IMR-90 (cell line): Measurements from ENCODE around the gene C1orf167. TPM values are rescaled to one million over a fixed set of nuclear protein-coding genes. Genes with fewer than 3 reads are reported as not detected.

Source experiments
- ATAC-seq: fragments of 200-7000 bp; cut with Tn5 transposase; 2 replicates; pipeline ENCODE4 v1.9.1; 2020; ENCODE audit warnings: low read depth, mild to moderate bottlenecking, moderate library complexity
- BruUV-seq: library from RNA; stranded (reverse); fragments of 400-500 nt; replicated peaks from 2 replicates; lab custom pipeline; 2021; lab: Mats Ljungman, UMichigan
- CTCF ChIA-PET: fragments of 300-600 bp; formaldehyde crosslinking; extraction: SDS; loops from one replicate; lab custom pipeline; 2021; ENCODE audit warnings: antibody characterized with exemption; lab: Yijun Ruan, JAX
- POLR2A ChIA-PET: fragments of 300-600 bp; sonication (Branson Sonifier 250); formaldehyde crosslinking; loops from one replicate; lab custom pipeline; 2022; ENCODE audit warnings: antibody characterized with exemption; ENCODE audit not compliant: unreplicated experiment; lab: Charles Lee
- DNase-seq: peaks from one replicate; pipeline ENCODE4 v3.0.0; 2013
- H2AFZ ChIP-seq: replicated peaks from 2 replicates; pipeline ENCODE3; 2013; ENCODE audit warnings: low read length, mild to moderate bottlenecking; ENCODE audit not compliant: poor library complexity
- H2AK5ac ChIP-seq: 2 replicates; pipeline ENCODE4 v1.6.1; 2013; ENCODE audit warnings: low read depth, low read length, inconsistent platforms
- H2AK9ac ChIP-seq: replicated peaks from 2 replicates; pipeline ENCODE3; 2013; ENCODE audit warnings: mild to moderate bottlenecking, low read depth, low read length, moderate library complexity; ENCODE audit not compliant: poor library complexity
- H2BK120ac ChIP-seq: 2 replicates; pipeline ENCODE4 v1.6.1; 2013; ENCODE audit warnings: low read depth, low read length, inconsistent platforms
- H2BK15ac ChIP-seq: 3 replicates; pipeline ENCODE4 v1.6.1; 2013; ENCODE audit warnings: low read depth, low read length, inconsistent platforms
- H2BK20ac ChIP-seq: 2 replicates; pipeline ENCODE4 v1.6.1; 2013; ENCODE audit warnings: low read depth, mild to moderate bottlenecking, inconsistent platforms, low read length, moderate library complexity
- H2BK5ac ChIP-seq: 2 replicates; pipeline ENCODE4 v1.6.1; 2013; ENCODE audit warnings: mild to moderate bottlenecking, low read depth, low read length, inconsistent platforms; ENCODE audit not compliant: poor library complexity, severe bottlenecking
- H3K14ac ChIP-seq: replicated peaks from 2 replicates; pipeline ENCODE4 v1.6.1; 2013; ENCODE audit warnings: low read depth, low read length, inconsistent platforms
- H3K18ac ChIP-seq: 2 replicates; pipeline ENCODE4 v1.6.1; 2013; ENCODE audit warnings: low read depth, low read length, control low read depth
- H3K23ac ChIP-seq: 2 replicates; pipeline ENCODE4 v1.6.1; 2013; ENCODE audit warnings: low read depth, low read length, inconsistent platforms
- H3K27ac ChIP-seq: 2 replicates; pipeline ENCODE4 v1.5.1; 2013; ENCODE audit warnings: mild to moderate bottlenecking, control low read depth, low read length; ENCODE audit not compliant: insufficient read depth
- H3K27me3 ChIP-seq: 2 replicates; pipeline ENCODE4 v1.6.1; 2013; ENCODE audit warnings: low read length; ENCODE audit not compliant: control insufficient read depth, insufficient read depth
- H3K36me3 ChIP-seq: 2 replicates; pipeline ENCODE4 v1.6.1; 2013; ENCODE audit warnings: low read length, mixed read lengths; ENCODE audit not compliant: control insufficient read depth, insufficient read depth
- H3K4ac ChIP-seq: 2 replicates; pipeline ENCODE4 v1.6.1; 2013; ENCODE audit warnings: low read depth, low read length, inconsistent platforms
- H3K4me1 ChIP-seq: 2 replicates; pipeline ENCODE4 v1.6.1; 2013; ENCODE audit warnings: low read length, mixed read lengths; ENCODE audit not compliant: control insufficient read depth, insufficient read depth
- H3K4me2 ChIP-seq: 2 replicates; pipeline ENCODE4 v1.6.1; 2013; ENCODE audit warnings: low read depth, mild to moderate bottlenecking, control low read depth, low read length, moderate library complexity
- H3K4me3 ChIP-seq: 2 replicates; pipeline ENCODE4 v1.5.1; 2013; ENCODE audit warnings: low read depth, mild to moderate bottlenecking, control low read depth, low read length, moderate library complexity; ENCODE audit not compliant: insufficient read depth
- H3K56ac ChIP-seq: 2 replicates; pipeline ENCODE4 v1.6.1; 2013; ENCODE audit warnings: low read length, inconsistent platforms; ENCODE audit not compliant: insufficient read depth; ENCODE audit errors: extremely low read depth
- H3K79me1 ChIP-seq, 2 experiments: 2 replicates each; pipeline ENCODE4 v1.6.1; 2013; ENCODE audit warnings: low read length in 2 of 2, inconsistent platforms in 1 of 2, low read depth in 1 of 2
- H3K9ac ChIP-seq: 2 replicates; pipeline ENCODE4 v1.6.1; 2013; ENCODE audit warnings: low read depth, low read length, control low read depth
- H3K9me1 ChIP-seq: 2 replicates; pipeline ENCODE4 v1.6.1; 2013; ENCODE audit warnings: low read length, inconsistent platforms; ENCODE audit not compliant: insufficient read depth
- H3K9me3 ChIP-seq: 2 replicates; pipeline ENCODE4 v1.6.1; 2013; ENCODE audit warnings: low read length; ENCODE audit not compliant: control insufficient read depth, insufficient read depth
- H4K20me1 ChIP-seq: 2 replicates; pipeline ENCODE4 v1.6.1; 2013; ENCODE audit warnings: low read length, inconsistent platforms; ENCODE audit not compliant: insufficient read depth
- H4K5ac ChIP-seq: 2 replicates; pipeline ENCODE4 v1.6.1; 2013; ENCODE audit warnings: mild to moderate bottlenecking, low read depth, low read length, control low read depth
- H4K8ac ChIP-seq, 2 experiments: 2 replicates each; pipeline ENCODE4 v1.6.1; 2013; ENCODE audit warnings: low read depth in 2 of 2, low read length in 2 of 2, control low read depth in 1 of 2, inconsistent platforms in 1 of 2
- H4K91ac ChIP-seq: 2 replicates; pipeline ENCODE4 v1.6.1; 2013; ENCODE audit warnings: low read depth, low read length, inconsistent platforms; ENCODE audit not compliant: insufficient read depth
- BHLHE40 ChIP-seq: fragments of 150-350 bp; IDR thresholded peaks from 2 replicates; pipeline ENCODE4 v1.6.1; 2016; ENCODE audit warnings: mild to moderate bottlenecking, low read depth, low read length
- CEBPB ChIP-seq: IDR thresholded peaks from 2 replicates; pipeline ENCODE4 v1.6.1; 2012; ENCODE audit warnings: low read depth, low read length, improper control_type of control experiment
- ELK1 ChIP-seq: fragments of 150-350 bp; IDR thresholded peaks from 2 replicates; pipeline ENCODE4 v1.6.1; 2016; ENCODE audit warnings: low read depth, mild to moderate bottlenecking, low read length, moderate library complexity, borderline replicate concordance
- FOS ChIP-seq: fragments of 150-350 bp; IDR thresholded peaks from 2 replicates; pipeline ENCODE4 v1.6.1; 2016; ENCODE audit warnings: low read depth, low read length
- MAFK ChIP-seq: IDR thresholded peaks from 2 replicates; pipeline ENCODE4 v1.6.1; 2012; ENCODE audit warnings: low read depth, low read length, improper control_type of control experiment
- MAZ ChIP-seq: IDR thresholded peaks from 2 replicates; pipeline ENCODE4 v1.6.1; 2012; ENCODE audit warnings: low read depth, mild to moderate bottlenecking, low read length, improper control_type of control experiment, moderate library complexity, borderline replicate concordance
- MXI1 ChIP-seq: IDR thresholded peaks from 2 replicates; pipeline ENCODE4 v1.6.1; 2012; ENCODE audit warnings: low read depth, mild to moderate bottlenecking, low read length, moderate library complexity, borderline replicate concordance
- NFE2L2 ChIP-seq: fragments of 150-350 bp; IDR thresholded peaks from 2 replicates; pipeline ENCODE4 v1.6.1; 2016; ENCODE audit warnings: low read depth, mild to moderate bottlenecking, low read length
- POLR2A ChIP-seq: IDR thresholded peaks from 2 replicates; pipeline ENCODE4 v1.6.1; 2012; ENCODE audit warnings: mild to moderate bottlenecking, low read depth, low read length
- RAD21 ChIP-seq: IDR thresholded peaks from 2 replicates; pipeline ENCODE4 v1.6.1; 2012; ENCODE audit warnings: low read length, improper control_type of control experiment
- RCOR1 ChIP-seq: IDR thresholded peaks from 2 replicates; pipeline ENCODE4 v1.6.1; 2012; ENCODE audit warnings: mild to moderate bottlenecking, low read length, improper control_type of control experiment; ENCODE audit not compliant: insufficient replicate concordance
- RFX5 ChIP-seq: IDR thresholded peaks from 2 replicates; pipeline ENCODE4 v1.8.0; 2012; ENCODE audit warnings: low read depth, mild to moderate bottlenecking, low read length, moderate library complexity
- SMC3 ChIP-seq: fragments of 150-350 bp; IDR thresholded peaks from 2 replicates; pipeline ENCODE4 v1.6.1; 2016; ENCODE audit warnings: low read depth, mild to moderate bottlenecking, antibody characterized with exemption, low read length, moderate library complexity
- USF2 ChIP-seq: fragments of 150-350 bp; IDR thresholded peaks from 2 replicates; pipeline ENCODE4 v1.6.1; 2017; ENCODE audit warnings: mild to moderate bottlenecking, antibody characterized with exemption, low read length, low read depth
- WGBS, 2 experiments: methylation state at CpG; one replicate each; pipeline versions ENCODE4 v1.1.5 to v1.1.7; 2013; ENCODE audit warnings: missing lambda C conversion rate in 2 of 2; ENCODE audit not compliant: insufficient read length in 1 of 2; ENCODE audit errors: extremely low coverage in 2 of 2; 5-methylcytosine and 5-hydroxymethylcytosine counted together
- dilution Hi-C: fragments of 300-500 bp; cut with HindIII; formaldehyde crosslinking; loops from one replicate; pipeline ENCODE4 v1.14.3; 2018; ENCODE audit warnings: low sequenced_read_pairs; ENCODE audit not compliant: unreplicated experiment
- in situ Hi-C: fragments of 300-500 bp; cut with MboI; formaldehyde crosslinking; loops from 3 replicates; pipeline ENCODE4 v1.14.3; 2019; ENCODE audit warnings: low sequenced_read_pairs, inconsistent platforms, mixed read lengths
- intact Hi-C: fragments of 100-400 bp; cut with micrococcal nuclease; formaldehyde crosslinking; loops from 2 replicates; pipeline ENCODE4 v1.10.0; 2022
- polyA plus RNA-seq, 3 experiments: library from polyadenylated mRNA; depleted of rRNA; stranded (reverse); fragments of >200 nt; gene quantifications; 2 replicates each; pipeline ENCODE4 v1.2.3, GENCODE V29; 2012; ENCODE audit warnings: low replicate concordance in 1 of 3
- total RNA-seq: library from RNA; depleted of rRNA; stranded (reverse); fragments of >200 nt; gene quantifications from 2 replicates; pipeline ENCODE4 v1.2.3, GENCODE V29; 2012

C1orf167 gene
- total and polyA plus RNA-seq, 2 of the 4 experiments (the other 2 are of a cell fraction): under 0.01 to 0.15 TPM

GRCh38 chr1:11792106-11792505 lies 30.1 kb downstream of the C1orf167 start (continued):
- TF ChIP-seq USF2: no peak
- TF ChIP-seq RAD21: no peak
- no peak for TF ChIP-seq MAZ
- no peak for TF ChIP-seq SMC3
- TF ChIP-seq BHLHE40: no peak

- CTCF ChIA-PET: no interaction called here
- intact Hi-C loops: no loop called here
- in situ Hi-C loops: no loop called here
- TF ChIP-seq CEBPB (no peak), MXI1 (no peak), ELK1 (no peak), RCOR1 (no peak), USF2 (no peak), BHLHE40 (no peak), NFE2L2 (no peak), SMC3 (no peak), POLR2A (no peak), RFX5 (no peak), FOS (no peak), MAFK (no peak), MAZ (no peak)
Observed at GRCh38 chr1:11793819-11794218, 31.8 kb downstream of the C1orf167 start.

More at GRCh38 chr1:11793819-11794218, 31.8 kb downstream of the C1orf167 start:
- Histone ChIP-seq H4K20me1 (no peaks in the 10 kb centered on the region), H3K4me2 (no peak overlapping the region), H3K4ac (no peak overlapping the region), H2BK15ac (no peak overlapping the region), H3K9me1 (peaks cover 26% of the 10 kb centered on the region), H3K4me1 (peaks cover 30% of the 10 kb centered on the region), H2AK9ac (peak overlapping the region; percentile 47), H3K14ac (no peak overlapping the region), H2BK20ac (no peak overlapping the region), H3K4me3 (no peak overlapping the region), H3K18ac (no peak overlapping the region), H3K79me1 (peaks cover 0 to 13% of the 10 kb centered on the region in 2 experiments; a peak in 2 of 4 replicates), H3K27ac (no peak overlapping the region), H3K9me3 (no peaks in the 10 kb centered on the region), H4K5ac (no peak overlapping the region), H3K56ac (no peak overlapping the region), H4K91ac (no peak overlapping the region), H2BK120ac (no peak overlapping the region), H3K27me3 (no peaks in the 10 kb centered on the region), H3K36me3 (peaks cover 50% of the 10 kb centered on the region), H3K9ac (no peak overlapping the region), H2AFZ (peak overlapping the region; percentile 23), H4K8ac (no peak overlapping the region), H3K23ac (no peak overlapping the region), H2AK5ac (no peak overlapping the region), H2BK5ac (no peak overlapping the region)
- no TSS peak for BruUV-seq
- WGBS, 2 experiments: no CpG with 5 or more reads among the region's 15 CpGs
- POLR2A ChIA-PET: no interaction called here
- dilution Hi-C loops: no loop called here
- DNase-seq (no peak), ATAC-seq (no peak)
